NCI-H82 treated with DMSO at 0.1 percent for 48 hours (cell line): ENCODE results near the gene VSIG4.

Experiments
- DNase-seq: peaks from one replicate; lab custom pipeline; 2025; ENCODE audit not compliant: unreplicated experiment; lab: John Stamatoyannopoulos, UW

The VSIG4 gene

DNA sequence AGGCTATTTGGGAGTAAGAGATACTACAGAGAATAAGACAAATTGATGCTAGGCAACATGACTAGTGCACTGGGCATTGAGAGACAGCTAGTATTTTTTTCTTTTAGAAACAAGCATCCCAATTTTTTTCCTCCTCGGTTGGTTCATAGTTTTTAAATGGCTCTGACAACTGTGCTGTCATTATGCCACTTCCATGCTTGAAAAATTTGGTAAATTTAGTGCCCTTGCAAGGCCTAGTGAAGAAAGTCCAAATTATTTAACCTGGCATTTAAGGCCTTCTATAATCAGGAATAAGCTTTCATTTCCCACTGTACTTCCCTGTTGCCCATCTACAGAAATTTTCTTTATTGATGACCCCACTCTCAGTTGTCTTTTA lies 15.8 kb downstream of the VSIG4 start:
- DNase-seq, result no peak

DNA sequence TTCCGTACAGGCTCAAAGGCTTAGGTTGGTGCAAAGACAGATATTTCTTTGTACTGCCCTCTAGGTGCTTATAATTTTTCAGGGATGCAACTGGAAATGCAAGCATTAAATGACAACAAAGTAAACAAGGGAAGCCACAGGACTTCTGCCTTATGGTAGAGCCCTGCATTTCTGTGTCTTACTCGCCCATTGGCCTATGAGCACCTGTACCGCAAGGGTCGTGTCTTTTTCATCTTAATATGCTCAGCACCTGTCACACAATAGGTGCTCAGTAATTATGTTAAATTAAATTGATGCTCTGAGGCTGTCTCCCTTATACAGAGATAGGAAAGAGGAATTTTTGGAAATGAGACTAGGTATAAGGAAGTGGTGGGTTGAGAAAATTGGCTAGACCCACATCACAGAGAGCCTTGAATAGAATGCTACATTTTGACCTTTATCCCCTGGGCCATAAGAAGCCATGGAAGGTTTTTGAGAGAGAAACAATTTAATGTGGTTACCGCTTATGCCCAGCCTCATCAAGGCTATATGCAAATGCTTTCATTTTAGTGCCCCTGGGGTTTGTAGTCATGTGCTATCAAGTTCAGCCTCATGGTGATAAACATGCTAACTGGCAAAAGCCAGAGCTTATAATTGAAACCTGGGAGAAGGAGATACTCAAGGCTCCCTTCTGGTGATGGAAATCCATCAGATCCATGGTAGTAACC lies 16.3 kb downstream of the VSIG4 start:
- no peak for DNase-seq

DNA sequence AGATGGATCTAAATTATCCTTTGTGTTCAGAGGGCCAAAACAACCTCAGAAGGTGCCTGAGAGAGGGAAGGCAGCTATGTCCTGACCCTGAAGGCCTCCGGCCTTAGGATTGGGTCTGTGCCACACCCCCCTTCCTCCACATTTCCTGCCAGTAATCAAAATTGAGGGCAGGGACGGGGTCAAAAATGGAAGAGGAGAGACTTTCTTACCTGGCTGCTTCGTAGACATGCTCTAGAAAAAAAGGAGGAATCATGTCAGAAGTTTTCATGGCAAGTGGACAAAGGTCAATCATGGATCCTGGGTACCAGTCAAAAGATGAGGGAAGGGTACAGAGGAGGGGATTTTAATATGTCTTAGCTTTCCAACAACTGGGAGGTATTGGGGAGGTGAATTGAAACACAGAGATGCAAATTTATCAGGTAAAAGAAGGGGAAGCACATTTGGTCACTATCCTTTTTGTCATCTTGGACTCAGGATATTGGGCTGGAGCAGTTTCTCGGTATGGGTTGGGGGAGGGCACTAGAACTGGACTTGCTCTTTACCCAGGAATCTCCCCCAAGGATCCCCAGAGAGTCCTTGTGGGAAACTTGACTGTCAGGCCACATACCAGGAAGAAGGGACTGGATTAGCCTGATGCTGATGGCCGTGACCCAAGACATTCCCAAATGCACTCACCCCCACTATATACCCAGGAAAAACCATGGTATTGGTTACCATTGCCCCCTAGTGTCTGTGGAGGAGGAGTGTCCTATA lies 17.1 kb downstream of the VSIG4 start:
- no peak for DNase-seq

DNA sequence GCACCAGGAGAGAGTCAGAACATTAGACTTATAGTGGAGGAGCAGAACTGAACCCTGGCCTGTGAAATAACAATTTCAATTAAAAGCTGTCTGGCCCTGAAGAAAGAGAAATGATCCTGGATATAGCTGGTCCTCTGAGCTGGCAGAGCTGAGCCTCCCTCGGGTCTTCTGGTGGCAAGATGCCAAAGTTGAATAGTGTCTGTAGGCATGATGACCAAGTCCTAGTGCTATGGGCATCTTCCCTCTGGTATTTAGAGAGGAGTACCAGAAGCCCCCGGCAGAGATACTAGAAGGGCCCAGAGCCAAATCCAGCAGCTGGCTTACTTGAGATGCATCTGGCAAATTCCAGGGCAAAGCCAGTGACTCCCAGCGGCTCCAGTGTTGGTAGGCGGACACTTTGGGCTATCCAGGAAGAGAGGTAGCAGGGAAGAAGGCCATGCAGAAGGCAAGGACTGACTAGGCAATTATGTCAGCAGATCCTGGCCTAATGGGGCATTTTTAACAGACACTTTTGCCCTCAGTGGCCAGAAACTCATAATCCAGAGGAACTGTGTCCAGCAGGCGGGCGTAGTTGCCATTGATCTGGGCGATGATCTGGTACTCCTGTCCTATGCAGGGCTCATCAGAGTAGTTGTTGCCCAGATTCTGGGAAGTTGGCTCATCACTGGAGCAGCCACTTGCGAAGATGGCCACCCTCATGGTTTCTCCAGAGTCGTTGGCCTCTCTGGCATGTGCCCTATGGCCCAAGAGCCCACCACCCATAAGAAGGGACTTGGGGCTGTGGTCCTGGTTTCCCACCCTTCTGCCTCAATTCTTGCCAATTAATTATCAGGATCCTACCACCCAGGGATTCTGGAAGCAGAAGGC lies 17.9 kb downstream of the VSIG4 start:
- no peak for DNase-seq

DNA sequence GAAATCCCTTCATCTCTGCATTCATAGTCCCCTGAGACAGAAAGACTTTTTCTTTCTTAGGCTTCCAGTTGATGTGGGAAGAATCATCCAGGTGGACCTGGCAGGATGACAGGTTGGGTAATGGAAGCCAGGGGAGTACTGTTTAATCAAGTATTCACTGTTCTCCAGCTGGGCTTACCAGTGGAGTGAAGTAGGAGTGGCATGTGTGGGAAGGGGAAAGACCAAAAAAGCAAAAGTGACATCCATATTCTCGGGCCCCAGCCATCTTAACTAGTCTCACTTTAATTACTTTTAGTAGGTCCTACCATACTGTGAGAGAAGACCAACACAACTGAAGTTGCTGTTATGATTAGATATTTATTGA lies 18.5 kb downstream of the VSIG4 start:
- no peak for DNase-seq

DNA sequence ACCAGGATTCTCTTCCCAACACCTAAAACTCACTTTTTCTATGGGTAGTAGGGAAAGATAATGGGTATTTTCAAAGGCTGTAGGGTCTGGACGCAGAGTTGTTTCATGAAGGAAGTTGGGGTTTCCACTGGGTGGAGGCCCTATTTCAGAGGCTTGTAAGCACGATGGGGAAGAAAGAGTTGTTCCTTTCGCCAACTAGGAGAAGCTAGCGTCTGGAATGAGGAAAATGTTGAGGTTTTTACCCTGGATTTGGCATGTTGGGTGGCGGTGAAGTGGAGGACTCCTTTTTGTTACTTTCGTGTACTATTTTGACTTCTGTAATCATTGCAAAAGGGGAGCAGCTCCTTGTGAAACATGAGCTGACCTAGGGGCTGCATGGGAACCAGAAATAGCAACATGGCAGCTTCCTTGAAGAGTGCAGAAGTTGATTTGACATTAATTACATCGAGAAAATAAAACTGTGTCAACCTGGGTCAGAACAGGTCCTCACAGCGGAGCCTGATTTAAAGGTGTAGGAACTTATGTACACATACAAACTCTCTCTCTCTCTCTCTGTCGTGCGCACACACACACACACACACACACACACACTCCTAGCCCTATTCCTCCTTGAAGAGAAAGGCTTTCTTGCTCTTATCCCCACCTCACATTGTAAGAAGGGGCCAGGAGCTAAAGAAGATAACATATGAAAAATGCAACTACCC lies 19.1 kb downstream of the VSIG4 start:
- DNase-seq, result no peak

DNA sequence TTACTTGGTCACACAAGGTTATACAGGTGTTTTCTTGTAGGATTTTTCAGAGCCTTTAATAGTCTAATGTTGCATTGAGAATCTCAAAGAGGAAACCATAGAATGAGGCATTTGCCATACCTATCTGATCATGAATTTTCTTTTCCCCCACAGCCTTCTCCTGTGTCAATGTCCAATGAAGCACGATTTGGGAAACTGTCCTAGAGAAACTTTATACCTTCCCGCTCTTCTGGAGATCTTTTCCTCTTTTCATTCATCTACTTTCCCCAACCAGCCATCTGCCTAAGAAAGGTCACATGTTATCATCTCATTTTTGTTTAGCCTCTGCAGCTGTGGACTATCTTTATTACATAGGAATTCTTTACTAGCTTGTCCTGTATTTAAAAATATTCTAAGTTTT lies 19.9 kb downstream of the VSIG4 start:
- no peak for DNase-seq

DNA sequence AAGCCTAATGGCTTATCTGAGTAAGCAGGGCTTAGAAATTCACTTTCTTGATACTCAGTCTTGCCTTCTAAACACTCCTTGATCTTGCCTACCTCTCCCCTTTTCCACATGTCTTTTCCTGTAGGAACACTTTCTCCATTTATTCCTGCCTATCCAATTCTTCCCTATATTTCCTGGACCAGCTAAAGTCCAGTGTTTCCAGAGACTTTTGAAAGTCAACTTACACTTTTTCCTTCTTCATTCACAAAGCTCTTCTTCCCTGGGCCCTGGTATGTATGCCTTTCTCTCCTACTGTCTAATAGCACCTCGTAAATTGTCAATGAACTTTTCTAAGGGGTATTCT lies 20.6 kb downstream of the VSIG4 start:
- no peak for DNase-seq

DNA sequence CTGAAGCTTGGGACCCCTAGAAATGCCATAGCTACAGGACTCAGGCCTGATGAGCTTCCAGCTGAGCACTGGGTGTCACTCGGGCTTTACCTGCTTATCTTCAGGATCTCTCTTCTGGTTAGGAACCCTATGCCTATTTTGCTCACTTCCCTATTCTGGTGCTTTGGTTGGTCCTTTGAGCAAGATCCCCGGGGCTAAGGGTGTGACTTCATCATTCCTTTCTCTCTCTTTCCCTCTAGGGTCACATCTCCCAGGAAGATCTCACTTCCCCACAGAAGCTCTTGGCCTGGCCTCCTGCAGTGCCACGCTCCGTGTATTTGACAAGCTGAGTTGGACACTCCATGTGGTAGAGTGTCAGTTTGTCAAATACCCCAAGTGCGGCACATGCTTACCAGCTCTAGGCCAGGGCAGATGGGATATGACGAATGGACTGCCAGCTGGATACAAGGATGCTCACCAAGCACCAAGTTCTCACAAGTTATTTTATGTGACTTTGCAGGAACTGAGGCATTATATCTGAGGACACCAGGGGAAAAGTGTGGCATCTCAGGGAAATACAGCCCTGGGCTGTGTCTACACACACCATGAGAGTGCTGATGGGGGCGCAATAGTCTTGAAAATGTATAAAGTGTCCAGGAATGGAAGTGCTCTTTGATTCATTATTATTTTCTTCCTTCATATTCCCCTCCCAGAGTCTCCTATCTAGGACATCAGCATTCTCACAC lies 21.1 kb downstream of the VSIG4 start:
- no peak for DNase-seq

DNA sequence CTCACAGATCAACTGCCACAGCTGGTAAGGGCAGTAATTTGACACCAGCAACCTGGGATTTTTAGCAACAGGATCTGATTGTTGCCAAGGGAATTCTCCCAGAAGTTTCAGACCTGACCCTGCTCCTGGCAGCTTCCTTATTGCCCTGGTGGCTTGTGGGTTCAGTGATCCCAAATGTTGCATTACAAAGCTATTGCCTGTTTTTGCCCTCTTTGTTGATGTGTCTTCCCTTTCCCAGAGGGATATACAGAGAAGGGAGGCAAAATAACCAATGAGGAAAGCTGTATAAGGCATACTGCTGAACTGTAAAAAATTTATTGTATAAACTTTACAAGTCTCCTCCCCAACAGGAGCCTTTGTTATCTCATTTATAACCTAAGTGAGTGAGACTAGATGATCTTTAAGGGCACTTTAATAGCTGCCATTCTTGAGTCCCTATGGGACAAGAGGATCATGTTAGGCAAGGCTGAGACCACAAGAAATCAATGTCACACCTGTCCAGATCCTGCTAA lies 22.2 kb downstream of the VSIG4 start:
- DNase-seq, result no peak

DNA sequence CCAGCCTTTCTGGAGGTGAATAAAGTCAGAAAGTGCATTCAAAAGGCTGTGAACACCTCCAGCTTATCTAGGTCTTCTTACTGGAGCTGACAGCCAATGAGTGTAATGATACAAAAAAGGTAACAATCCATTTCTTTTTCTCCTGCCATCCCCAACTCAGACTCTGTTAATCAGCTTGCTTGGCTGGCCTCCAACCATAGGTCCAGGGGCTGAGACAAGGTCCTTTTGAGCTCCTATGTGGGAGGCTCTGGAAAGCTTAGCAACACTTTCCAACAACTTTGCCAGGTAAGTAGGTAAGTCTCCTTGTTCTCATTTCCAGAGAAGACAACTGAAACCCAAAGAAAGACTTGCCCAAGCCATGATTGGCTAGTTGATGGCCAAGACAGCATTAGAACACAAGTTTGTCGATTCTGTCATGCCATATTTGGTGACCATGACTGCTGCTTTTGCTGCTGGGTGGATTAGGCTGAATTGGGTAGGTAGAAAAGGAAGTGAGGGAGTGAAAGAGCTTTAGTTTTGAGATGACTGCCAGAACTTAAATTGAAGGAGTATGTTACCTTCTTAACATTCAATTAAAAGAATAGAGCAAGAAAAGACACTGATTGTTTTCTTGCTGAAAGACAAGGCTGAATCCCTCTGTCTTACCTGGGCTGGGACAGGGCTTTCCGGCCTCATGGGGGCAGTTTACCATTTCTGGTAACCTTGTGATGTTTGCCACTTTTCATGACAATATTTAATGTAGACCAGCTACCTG lies 22.8 kb downstream of the VSIG4 start:
- no peak for DNase-seq

DNA sequence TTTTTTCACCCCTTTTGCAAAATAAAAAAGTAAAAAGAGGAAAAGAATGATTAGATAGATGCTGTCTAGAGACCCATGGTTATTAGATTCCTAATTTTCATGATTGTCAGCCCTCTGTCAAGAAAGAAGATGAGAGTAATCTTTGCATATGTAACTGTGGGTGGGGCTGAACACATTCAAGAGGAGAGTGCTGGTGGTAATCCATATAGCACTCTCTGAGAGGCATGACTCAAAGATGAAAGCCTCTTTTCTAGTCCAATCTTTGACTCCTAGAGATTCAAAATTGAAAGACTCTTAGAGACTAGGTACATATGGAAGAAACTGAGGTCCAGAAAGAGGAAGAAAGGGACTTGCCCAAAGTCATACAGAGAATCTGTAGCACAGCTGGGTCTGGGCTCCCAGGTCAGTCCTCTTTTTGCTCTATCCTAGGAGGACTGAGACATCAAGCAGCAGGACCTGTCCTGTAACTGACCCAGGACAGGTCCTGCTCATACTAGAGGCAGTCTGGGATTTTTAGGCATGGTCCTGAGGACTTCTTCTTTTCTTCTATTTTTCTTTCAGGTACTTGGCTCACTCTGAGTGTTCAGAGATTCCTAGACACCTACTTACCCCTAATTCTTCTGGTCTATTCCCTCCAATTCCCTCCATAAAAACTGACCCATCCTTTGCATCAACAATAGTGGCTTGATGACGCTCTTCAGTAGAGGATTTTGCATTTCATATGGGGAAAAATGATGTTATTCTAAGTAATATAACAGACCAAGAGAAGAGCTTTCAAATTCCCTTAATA lies 23.8 kb downstream of the VSIG4 start:
- no peak for DNase-seq

DNA sequence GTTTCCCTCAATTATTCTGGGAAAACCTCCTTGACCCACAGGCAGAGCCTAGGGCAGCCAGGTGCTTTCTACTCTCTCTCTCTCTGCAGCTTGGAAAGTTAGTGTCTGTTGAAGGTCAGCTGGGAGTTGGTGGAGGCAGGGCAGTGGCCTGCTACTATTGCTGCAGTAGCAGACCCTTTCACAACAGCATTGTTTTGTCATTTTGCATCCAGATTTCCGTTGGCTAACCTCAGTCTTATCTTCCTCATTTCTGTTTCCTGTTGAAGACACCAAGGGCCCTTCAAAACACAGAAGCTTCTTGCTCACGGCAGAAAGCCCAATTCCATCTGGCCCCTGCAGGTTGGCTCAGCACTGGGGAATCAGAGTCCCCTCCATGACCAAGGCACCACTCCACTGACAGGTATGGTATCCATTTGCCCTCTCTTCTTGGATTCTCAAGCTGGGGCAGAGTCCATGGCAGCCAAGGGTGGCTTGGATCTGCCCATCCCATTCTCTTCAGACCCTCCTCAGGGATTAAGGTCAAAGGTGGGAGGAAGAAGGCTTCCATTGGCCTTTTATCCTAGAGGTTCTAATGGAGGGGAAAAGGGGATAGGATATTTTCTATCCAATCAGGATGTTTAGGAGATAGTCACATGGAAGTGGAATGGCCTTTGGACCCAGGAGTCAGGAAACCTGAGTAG lies 24.6 kb downstream of the VSIG4 start:
- DNase-seq, result no peak

DNA sequence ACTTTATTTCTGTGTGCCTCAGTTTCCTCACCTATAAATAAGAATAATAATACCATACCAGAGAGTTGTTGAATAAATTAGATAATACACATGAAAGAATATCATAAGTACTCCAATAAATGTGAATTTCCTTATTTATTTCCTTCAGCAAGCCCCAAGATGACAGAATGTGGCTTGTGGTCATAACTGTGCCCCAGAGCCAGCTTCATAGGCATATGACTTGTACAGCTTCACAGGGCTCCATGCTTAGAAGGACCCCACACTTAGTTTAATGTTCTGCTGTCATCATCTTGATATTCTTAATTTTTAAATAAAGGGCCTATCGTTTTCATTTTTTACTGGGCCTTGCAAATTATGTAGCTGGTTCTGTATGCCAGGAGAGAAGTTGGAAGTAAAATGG lies 25.3 kb downstream of the VSIG4 start:
- no peak for DNase-seq

DNA sequence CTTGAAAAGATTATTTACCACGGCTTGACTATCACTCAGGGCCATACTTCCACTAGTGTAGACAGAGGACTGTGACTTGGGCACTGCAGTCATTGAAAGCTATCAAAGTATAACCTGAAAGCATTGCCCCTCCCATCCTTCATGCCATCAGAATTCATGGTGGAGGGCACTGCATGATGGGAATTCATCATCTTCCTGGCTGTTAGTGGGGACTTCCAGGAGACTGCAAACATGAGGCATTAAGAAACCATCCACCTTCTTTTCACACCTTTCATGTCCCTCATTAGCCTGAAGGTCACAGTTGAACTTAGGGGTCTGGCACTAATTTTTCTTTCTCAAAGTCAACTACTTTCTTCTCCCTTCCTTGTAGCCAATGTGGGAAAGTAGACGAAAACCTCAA lies 25.8 kb downstream of the VSIG4 start:
- DNase-seq, result no peak

DNA sequence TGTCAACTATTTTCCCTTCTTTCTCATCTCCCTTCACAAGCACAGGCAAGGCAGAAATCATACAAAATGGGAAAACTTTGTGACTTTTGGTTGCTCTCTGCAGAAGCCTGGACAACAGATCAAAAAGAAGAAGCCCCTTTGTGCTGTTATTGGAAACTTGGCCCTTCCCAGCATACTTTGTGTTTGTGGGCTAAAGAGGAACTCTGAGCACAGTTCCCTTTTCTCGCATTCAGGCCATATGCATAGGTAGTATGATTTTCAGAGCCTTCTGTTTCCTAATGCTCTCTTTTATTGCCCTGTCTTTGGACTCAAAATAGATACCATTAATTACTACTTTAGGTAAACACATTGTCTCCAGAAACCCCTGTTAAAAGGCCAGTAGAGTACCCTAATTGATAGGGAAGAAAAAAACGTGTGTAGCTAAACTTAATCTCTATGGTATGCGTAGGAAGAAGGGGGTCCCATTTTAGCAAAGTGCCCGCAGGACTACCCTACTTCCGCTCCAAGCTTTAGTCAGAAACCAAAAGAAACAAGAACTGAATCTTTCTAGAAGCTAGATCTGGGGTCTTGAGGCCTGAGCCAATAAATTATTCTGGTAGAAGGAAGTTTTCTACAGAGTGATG lies 26.6 kb downstream of the VSIG4 start:
- DNase-seq, result no peak

DNA sequence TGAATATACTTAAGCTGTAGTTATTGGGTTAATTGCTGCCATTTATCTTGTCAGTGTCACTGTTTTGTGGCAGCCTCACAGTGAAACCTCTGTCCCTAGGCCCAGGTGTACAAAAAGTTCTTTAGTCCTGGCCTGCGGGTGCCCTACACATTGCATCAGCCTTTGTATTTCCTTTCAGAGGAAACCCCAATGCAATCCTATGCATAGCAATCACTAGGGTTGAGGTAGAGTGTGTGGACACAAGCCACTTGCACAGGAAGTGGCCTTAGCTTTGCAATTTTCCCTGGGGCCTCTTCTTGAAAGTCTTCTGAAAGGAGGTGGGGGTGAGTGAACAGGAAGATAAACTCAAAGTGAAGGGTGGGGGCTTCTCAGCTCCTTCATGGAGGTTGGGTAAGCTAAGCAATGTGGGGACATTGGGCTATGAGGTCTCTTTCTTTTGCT lies 27.8 kb downstream of the VSIG4 start:
- DNase-seq, result no peak

DNA sequence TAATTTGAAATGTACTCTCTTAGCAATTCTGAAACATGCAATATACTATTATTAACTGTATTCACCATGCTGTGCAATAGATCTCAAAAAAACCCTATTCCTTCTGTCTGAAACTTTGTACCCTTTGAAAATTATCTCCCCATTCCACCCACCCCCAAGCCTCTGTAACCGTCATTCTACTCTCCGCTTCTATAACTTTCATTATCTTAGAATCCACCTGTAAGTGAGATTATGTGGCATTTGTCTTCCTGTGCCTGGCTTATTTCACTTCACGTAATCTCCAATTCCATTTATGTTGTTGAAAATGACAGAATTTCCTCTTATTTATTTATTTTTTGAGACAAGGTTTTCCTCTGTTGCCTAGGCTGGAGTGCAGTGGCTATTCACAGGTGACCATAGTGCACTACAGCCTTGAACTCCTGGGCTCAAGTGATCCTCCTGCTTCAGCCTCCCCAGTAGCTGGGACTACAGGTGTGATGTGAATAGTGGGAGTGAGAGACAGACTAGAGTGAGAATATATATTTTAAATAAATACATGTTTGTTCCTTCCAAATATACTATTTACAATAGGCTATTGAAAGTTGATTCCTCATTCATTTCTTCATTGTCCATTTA lies 30.5 kb downstream of the VSIG4 start:
- DNase-seq, result no peak
